Caco-2 (cell line): ENCODE measurements around the gene FOXN3. TPM values are rescaled to one million over a fixed set of nuclear protein-coding genes. Genes with fewer than 3 reads are reported as not detected.

Source experiments
- BruUV-seq: library from RNA; stranded (reverse); fragments of 400-500 nt; replicated peaks from 2 replicates; lab custom pipeline; 2021; lab: Mats Ljungman, UMichigan
- CTCF ChIA-PET: fragments of 300-600 bp; sonication (Branson Sonifier 250); formaldehyde crosslinking; loops from one replicate; lab custom pipeline; 2022; ENCODE audit warnings: antibody characterized with exemption; lab: Charles Lee
- POLR2A ChIA-PET: fragments of 300-600 bp; sonication (Branson Sonifier 250); formaldehyde crosslinking; loops from one replicate; lab custom pipeline; 2022; ENCODE audit warnings: antibody characterized with exemption; lab: Charles Lee
- DNase-seq, 2 experiments: peaks; one replicate each; pipeline versions ENCODE4 v3.0.0 to v3.0.0-alpha.2; 2020 to 2022
- H3K27me3 ChIP-seq: replicated peaks from 2 replicates; pipeline ENCODE4 v1.6.0; 2011; ENCODE audit warnings: low read length; ENCODE audit not compliant: control insufficient read depth, insufficient read depth
- H3K36me3 ChIP-seq: 2 replicates; pipeline ENCODE4 v1.5.1; 2011; ENCODE audit warnings: low read length; ENCODE audit not compliant: control insufficient read depth, insufficient read depth
- H3K4me1 ChIP-seq: fragments of 250-450 bp; sonication (Bioruptor Pico); 2 replicates; pipeline ENCODE4 v1.5.1; 2020; ENCODE audit warnings: mild to moderate bottlenecking
- H3K4me3 ChIP-seq: 2 replicates; pipeline ENCODE4 v1.5.1; 2011; ENCODE audit warnings: low read depth, mild to moderate bottlenecking, control low read depth, low read length
- H3K9me3 ChIP-seq: fragments of 250-450 bp; sonication (Bioruptor Pico); 2 replicates; pipeline ENCODE4 v1.5.1; 2020; ENCODE audit warnings: mild to moderate bottlenecking, moderate library complexity
- H3K27ac Mint-ChIP-seq: one replicate; pipeline ENCODE4 v1.8.0; 2022; ENCODE audit warnings: mixed read lengths; ENCODE audit not compliant: unreplicated experiment
- H3K27me3 Mint-ChIP-seq: one replicate; pipeline ENCODE4 v1.8.0; 2022; ENCODE audit warnings: mixed read lengths; ENCODE audit not compliant: insufficient read depth, unreplicated experiment
- H3K36me3 Mint-ChIP-seq: one replicate; pipeline ENCODE4 v1.8.0; 2022; ENCODE audit warnings: mild to moderate bottlenecking, mixed read lengths; ENCODE audit not compliant: insufficient read depth, unreplicated experiment
- H3K4me1 Mint-ChIP-seq: one replicate; pipeline ENCODE4 v1.8.0; 2022; ENCODE audit warnings: low read depth, mixed read lengths; ENCODE audit not compliant: unreplicated experiment
- H3K4me3 Mint-ChIP-seq: one replicate; pipeline ENCODE4 v1.8.0; 2022; ENCODE audit warnings: mild to moderate bottlenecking, moderate library complexity, mixed read lengths; ENCODE audit not compliant: unreplicated experiment
- H3K9me3 Mint-ChIP-seq: one replicate; pipeline ENCODE4 v1.8.0; 2022; ENCODE audit warnings: mixed read lengths; ENCODE audit not compliant: unreplicated experiment
- intact Hi-C: fragments of 100-400 bp; cut with micrococcal nuclease; formaldehyde crosslinking; loops from one replicate; pipeline ENCODE4 v1.10.0; 2022; ENCODE audit not compliant: unreplicated experiment
- total RNA-seq: library from RNA; stranded (reverse); gene quantifications from 2 replicates; pipeline ENCODE4 v1.2.3, GENCODE V29; 2022
- TF ChIP-seq, protein P1 (sequence below), 2 experiments: fragments of 200-600 bp in 1 of 2; IDR thresholded peaks; 1 replicate in 1 of 2; 2 replicates in 1 of 2; pipeline versions ENCODE4 v1.5.1 to v1.8.0; 2011 to 2022; ENCODE audit warnings: antibody characterized with exemption in 1 of 2, control low read depth in 1 of 2, inconsistent platforms in 1 of 2, low read depth in 1 of 2, low read length in 1 of 2, mild to moderate bottlenecking in 1 of 2, moderate library complexity in 1 of 2; ENCODE audit not compliant: insufficient read depth in 1 of 2, severe bottlenecking in 1 of 2, unreplicated experiment in 1 of 2

Gene FOXN3
- total RNA-seq, 1 experiment from 2014 or later: 20.6 TPM

DNA sequence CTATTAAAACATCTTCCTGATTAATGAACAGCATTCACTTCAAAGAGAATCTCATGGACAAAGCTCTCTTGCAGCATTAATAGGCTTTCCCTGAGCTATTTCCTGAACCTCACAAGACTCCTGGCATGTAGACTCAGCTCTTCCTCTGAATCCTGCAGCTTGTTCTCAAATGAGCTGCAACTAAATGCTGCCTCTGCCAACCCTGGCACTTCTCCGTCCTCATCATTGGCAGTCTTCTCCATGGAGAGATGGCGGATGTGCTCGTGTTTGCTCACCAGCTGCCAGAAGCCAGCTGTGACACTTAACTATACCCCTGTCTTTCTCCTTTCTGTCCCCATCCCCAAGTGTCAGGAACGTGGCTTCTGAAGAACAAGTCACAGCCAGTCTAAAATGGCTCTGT, 232.1 kb downstream of the FOXN3 start:
- Histone ChIP-seq H3K4me3 (no peak overlapping the region), H3K9me3 (no peaks in the 10 kb centered on the region), H3K36me3 (peaks cover 1% of the 10 kb centered on the region; the same call in 1 of the 2 replicates), H3K4me1 (0 out of 2 replicates have a peak, but pooled peaks cover 8% of the 10 kb centered on the region), H3K27me3 (no peaks in the 10 kb centered on the region)
- POLR2A ChIA-PET: no interaction called here
- Mint-ChIP-seq H3K9me3 (no peaks in the 10 kb centered on the region), H3K4me1 (peaks cover 13% of the 10 kb centered on the region), H3K36me3 (peaks cover 6% of the 10 kb centered on the region), H3K27me3 (no peaks in the 10 kb centered on the region), H3K4me3 (no peak overlapping the region), H3K27ac (no peak overlapping the region)
- BruUV-seq: no TSS peak
- intact Hi-C loops: no loop called here
- DNase-seq: no peak
- TF ChIP-seq, protein P1, sequence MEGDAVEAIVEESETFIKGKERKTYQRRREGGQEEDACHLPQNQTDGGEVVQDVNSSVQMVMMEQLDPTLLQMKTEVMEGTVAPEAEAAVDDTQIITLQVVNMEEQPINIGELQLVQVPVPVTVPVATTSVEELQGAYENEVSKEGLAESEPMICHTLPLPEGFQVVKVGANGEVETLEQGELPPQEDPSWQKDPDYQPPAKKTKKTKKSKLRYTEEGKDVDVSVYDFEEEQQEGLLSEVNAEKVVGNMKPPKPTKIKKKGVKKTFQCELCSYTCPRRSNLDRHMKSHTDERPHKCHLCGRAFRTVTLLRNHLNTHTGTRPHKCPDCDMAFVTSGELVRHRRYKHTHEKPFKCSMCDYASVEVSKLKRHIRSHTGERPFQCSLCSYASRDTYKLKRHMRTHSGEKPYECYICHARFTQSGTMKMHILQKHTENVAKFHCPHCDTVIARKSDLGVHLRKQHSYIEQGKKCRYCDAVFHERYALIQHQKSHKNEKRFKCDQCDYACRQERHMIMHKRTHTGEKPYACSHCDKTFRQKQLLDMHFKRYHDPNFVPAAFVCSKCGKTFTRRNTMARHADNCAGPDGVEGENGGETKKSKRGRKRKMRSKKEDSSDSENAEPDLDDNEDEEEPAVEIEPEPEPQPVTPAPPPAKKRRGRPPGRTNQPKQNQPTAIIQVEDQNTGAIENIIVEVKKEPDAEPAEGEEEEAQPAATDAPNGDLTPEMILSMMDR (IDR thresholded peaks at IDR 0.05; ENCODE audit: insufficient read depth in 1 of 2, low read depth in 1 of 2, low read length in 1 of 2, severe bottlenecking in 1 of 2, unreplicated experiment in 1 of 2): no peak
- CTCF ChIA-PET: no interaction called here

DNA sequence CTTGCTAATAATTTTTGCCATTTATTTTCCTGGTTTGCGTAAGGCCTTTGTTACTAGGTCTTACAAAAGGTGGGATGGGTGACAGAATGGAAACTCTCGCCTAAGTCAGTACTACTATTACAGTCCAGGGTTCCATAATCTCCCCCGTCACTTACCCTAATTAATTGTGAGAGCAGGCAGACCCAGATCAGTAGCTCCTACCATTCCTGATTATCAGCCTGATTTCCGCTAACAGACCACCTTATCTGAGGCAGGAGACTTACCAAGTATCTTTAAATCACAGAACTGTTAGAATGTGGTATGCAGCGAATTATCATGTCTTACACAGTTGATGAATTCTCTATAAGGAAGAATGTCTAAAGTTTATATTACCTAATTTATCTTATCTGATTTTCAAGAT, 234.7 kb downstream of the FOXN3 start:
- Mint-ChIP-seq H3K27me3 (no peaks in the 10 kb centered on the region), H3K4me1 (peaks cover 13% of the 10 kb centered on the region), H3K4me3 (no peak overlapping the region), H3K27ac (no peak overlapping the region), H3K36me3 (peaks cover 6% of the 10 kb centered on the region), H3K9me3 (no peaks in the 10 kb centered on the region)
- ChIA-PET POLR2A (no interaction called here), CTCF (no interaction called here)
- BruUV-seq: no TSS peak
- H3K4me1 ChIP-seq: 0 out of 2 replicates have a peak, but pooled peaks cover 8% of the 10 kb centered on the region
- no peaks in the 10 kb centered on the region for H3K36me3 ChIP-seq
- H3K4me3 ChIP-seq: no peak overlapping the region
- TF ChIP-seq, protein P1 (IDR thresholded peaks at IDR 0.05; ENCODE audit: insufficient read depth in 1 of 2, low read depth in 1 of 2, low read length in 1 of 2, severe bottlenecking in 1 of 2, unreplicated experiment in 1 of 2): no peak
- intact Hi-C loops: loop anchor here (2.0 kb wide), 1 partner anchor 70 kb away; no protein-coding TSS in a partner anchor
- no peaks in the 10 kb centered on the region for H3K9me3 ChIP-seq
- DNase-seq: no peak
- no peaks in the 10 kb centered on the region for H3K27me3 ChIP-seq

DNA sequence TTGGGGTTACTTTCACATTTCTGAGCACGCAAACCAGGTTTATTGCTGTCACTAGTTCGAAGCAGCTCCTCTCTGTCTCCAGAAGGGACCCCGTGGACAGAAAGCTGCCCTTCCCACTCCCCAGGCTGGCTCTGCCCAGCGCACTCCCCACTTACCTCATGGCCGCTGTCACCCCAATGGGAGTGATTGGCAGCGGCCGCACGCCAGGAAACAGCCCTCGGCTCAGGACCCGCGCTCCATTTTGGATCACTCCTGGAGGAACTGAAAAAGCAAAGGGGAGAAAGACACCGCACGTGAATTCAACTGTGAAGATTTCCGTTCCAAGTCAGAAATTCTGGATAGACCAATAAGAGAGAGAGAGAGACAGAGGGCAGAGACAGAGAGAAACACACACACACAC, 236.5 kb downstream of the FOXN3 start:
- TF ChIP-seq, protein P1 (IDR thresholded peaks at IDR 0.05; ENCODE audit: insufficient read depth in 1 of 2, low read depth in 1 of 2, low read length in 1 of 2, severe bottlenecking in 1 of 2, unreplicated experiment in 1 of 2): no peak
- intact Hi-C loops: no loop called here
- H3K27ac Mint-ChIP-seq: no peak overlapping the region
- no peaks in the 10 kb centered on the region for H3K9me3 Mint-ChIP-seq
- DNase-seq: no peak
- no TSS peak for BruUV-seq
- Histone ChIP-seq H3K27me3 (no peaks in the 10 kb centered on the region), H3K36me3 (no peaks in the 10 kb centered on the region), H3K9me3 (no peaks in the 10 kb centered on the region), H3K4me3 (no peak overlapping the region), H3K4me1 (peaks cover 5% of the 10 kb centered on the region)
- no peaks in the 10 kb centered on the region for H3K36me3 Mint-ChIP-seq
- POLR2A ChIA-PET: interaction anchor here (0.6 kb wide), 1 partner anchor 125 kb away, joined by 4 read pairs; no protein-coding TSS in a partner anchor
- H3K4me3 Mint-ChIP-seq: no peak overlapping the region
- no peaks in the 10 kb centered on the region for H3K27me3 Mint-ChIP-seq
- no peaks in the 10 kb centered on the region for H3K4me1 Mint-ChIP-seq
- CTCF ChIA-PET: no interaction called here
